Adrenal gland (tissue), 12 donors: ENCODE data around the gene PRKCA. TPM values are rescaled to one million over a fixed set of nuclear protein-coding genes. Genes with fewer than 3 reads are reported as not detected.

ENCODE experiments used
- DNase-seq, 7 donors: peaks; one replicate each; pipeline ENCODE4 v3.0.0-alpha.2; 2019 to 2020
- H3K27ac ChIP-seq, 5 donors: fragments of 200-600 bp; sonication (generic) in 4 of 5; 1 replicate in 3 of 5; 2 replicates in 2 of 5; pipeline versions ENCODE4 v1.5.1 to v1.8.0; 2016 to 2020; ENCODE audit warnings: mild to moderate bottlenecking in 1 of 5
- H3K27me3 ChIP-seq: fragments of 200-600 bp; 2 replicates; pipeline ENCODE4 v1.8.0; 2021
- H3K36me3 ChIP-seq, 2 donors: fragments of 200-600 bp; replicated peaks in 1 of 2; 1 replicate in 1 of 2; 2 replicates in 1 of 2; pipeline versions ENCODE4 v1.5.1 to v1.8.0; 2018 to 2022
- H3K4me1 ChIP-seq, 2 donors: fragments of 200-600 bp; replicated peaks in 1 of 2; 1 replicate in 1 of 2; 2 replicates in 1 of 2; pipeline versions ENCODE4 v1.5.1 to v1.8.0; 2018 to 2021
- H3K4me3 ChIP-seq, 4 donors: fragments of 200-600 bp; sonication (generic) in 3 of 4; one replicate each; pipeline ENCODE4 v1.5.1; 2016 to 2018
- H3K9me3 ChIP-seq, 3 donors: fragments of 200-600 bp; sonication (generic) in 1 of 3; replicated peaks in 1 of 3; 1 replicate in 2 of 3; 2 replicates in 1 of 3; pipeline versions ENCODE4 v1.5.1 to v1.8.0; 2016 to 2021
- CTCF ChIP-seq, 6 experiments: fragments of 450-650 bp in 4 of 6; fragments of 200-600 bp in 2 of 6; sonication (generic) in 1 of 6; IDR thresholded peaks; 1 replicate in 5 of 6; 2 replicates in 1 of 6; pipeline versions ENCODE4 v1.5.1 to v1.8.0; 2016 to 2021; ENCODE audit warnings: antibody characterized with exemption in 6 of 6, mild to moderate bottlenecking in 2 of 6, moderate library complexity in 1 of 6
- POLR2A ChIP-seq, 2 donors: fragments of 450-650 bp; IDR thresholded peaks; one replicate each; pipeline ENCODE4 v1.6.1; 2017; ENCODE audit warnings: antibody characterized with exemption in 2 of 2, mild to moderate bottlenecking in 2 of 2, moderate library complexity in 1 of 2
- WGBS, 4 donors: extraction: QIAGEN DNeasy Blood & Tissue Kit in 2 of 4; methylation state at CpG; one replicate each; pipeline versions ENCODE4 v1.1.5 to v1.1.7; 2013 to 2017; 5-methylcytosine and 5-hydroxymethylcytosine counted together
- intact Hi-C, 2 donors: fragments of 100-400 bp; cut with DNase I; formaldehyde crosslinking; loops; one replicate each; pipeline versions ENCODE4 v1.14.1 to v1.15.0; 2022 to 2023
- microRNA counts, 2 donors: library from miRNA; unstranded; fragments of <30 nt; microRNA quantifications; one replicate each; lab custom pipeline; 2016
- microRNA-seq, 3 donors: library from miRNA; unstranded; fragments of <30 nt; microRNA quantifications; one replicate each; pipeline ENCODE4, GENCODE V29; 2017 to 2020
- polyA plus RNA-seq, 3 donors: library from polyadenylated mRNA; stranded (reverse); fragments of 200-250 nt in 2 of 3; fragments of 350-450 nt in 1 of 3; fragmentation: Illumina TruSeq in 1 of 3; extraction: RNeasy Lipid Tissue Mini Kit (QIAGEN cat#74804) in 1 of 3; gene quantifications; one replicate each; pipeline ENCODE4 v1.2.3, GENCODE V29; 2013 to 2014
- small RNA-seq, 2 donors: library from RNA; depleted of rRNA; stranded (forward); fragments of <200 nt; gene quantifications; one replicate each; pipeline ENCODE3, GENCODE V24; 2016
- total RNA-seq, 9 donors: library from RNA; depleted of rRNA in 4 of 9; stranded (reverse); fragments of >200 nt in 4 of 9; fragments of 120-200 nt in 1 of 9; fragmentation: NEBNext Ultra II Directional in 1 of 9; extraction: Animal tissue kit (Norgen Biotek cat#: 25700) in 1 of 9; gene quantifications; one replicate each; pipeline versions ENCODE4 v1.1.0 to v1.2.4, GENCODE V29; 2013 to 2023
- donor health status: healthy with polysubstance abuse.
- donor health status: Bipolar disorder and iron deficiency.
- donor health status: DM: yes; HTN: yes; CAD: no.
- donor health status: DM: no; HTN: no; CAD: no.
- donor health status: DM: no; HTN: no; CAD: no.
- donor health status: DM: yes; HTN: yes; CAD: no.

Gene PRKCA
- total and polyA plus RNA-seq, 12 donors: 15.1 to 202 (median 84.1) TPM

GRCh38 chr17:66860204-66860603 lies 557.8 kb downstream of the PRKCA start:
- intact Hi-C loops: no loop called here
- DNase-seq: no peak
- H3K4me3 ChIP-seq: no peak overlapping the region
- no peaks in the 10 kb centered on the region for H3K4me1 ChIP-seq
- no peak overlapping the region for H3K27ac ChIP-seq
- no peaks in the 10 kb centered on the region for H3K27me3 ChIP-seq
- no peaks in the 10 kb centered on the region for H3K9me3 ChIP-seq
- TF ChIP-seq POLR2A (IDR thresholded peaks at IDR 0.05) (no peak), CTCF (IDR thresholded peaks at IDR 0.05) (no peak)
- 61 to 79% (median 69%) methylated on average over 3 of the region's 3 CpGs for WGBS, 4 donors
- no peaks in the 10 kb centered on the region for H3K36me3 ChIP-seq

MicroRNAs encoded within 50 kb of the gene (microRNA counts, 767-probe panel; counts per million panel counts)
- 0 counts per million in 2 donors for microRNA hsa-miR-634 (lab: Ali Mortazavi, UCI)

Small RNA genes lying within 50 kb of the gene (microRNA-seq; reads per million reads assigned to microRNA genes)
- gene MIR634: 0 reads per million in 3 donors

Small RNA genes lying within 50 kb of the gene (small RNA-seq; reads per million reads assigned to genes)
- gene MIR634: 0 reads per million in 2 donors
- gene RN7SL735P: 0.08 to 0.24 reads per million in 2 donors
- gene RNA5SP444: 0 reads per million in 2 donors
- 0 reads per million in 2 donors for gene RNA5SP445
- gene RNU6-928P: 0 reads per million in 2 donors

Other genes with a start within 250 kb of the PRKCA start
- 10 to 100 TPM in 2 of 9 donors, 1 to 10 TPM in 7; 4.2 to 24.1 (median 9.6) TPM for gene CEP112, start 110.5 kb upstream of the PRKCA start, total RNA-seq
- gene CEP112, start 110.5 kb upstream of the PRKCA start, polyA plus RNA-seq: 10 to 100 TPM in 2 of 3 donors, 1 to 10 TPM in 1; 6.4 to 13.5 (median 10.1) TPM
- gene APOH, start 73.2 kb upstream of the PRKCA start, total RNA-seq: 1 to 10 TPM in 2 of 9 donors, under 1 TPM in 1, not detected in 6; 0.11 to 1.7 (median 1.5) TPM
- 1 to 10 TPM in 1 of 3 donors, under 1 TPM in 1, not detected in 1; 0.32 to 1.6 TPM for gene APOH, start 73.2 kb upstream of the PRKCA start, polyA plus RNA-seq